GM12878 (cell line): ENCODE results near the gene PCDHGC5. TPM values are rescaled to one million over a fixed set of nuclear protein-coding genes. Genes with fewer than 3 reads are reported as not detected.
A peak's percentile ranks its signal among the peaks of the same experiment; 100 is the strongest.

ENCODE experiments used
- ATAC-seq: fragments of 200-7000 bp; cut with Tn5 transposase; 3 replicates; pipeline ENCODE4 v1.9.1; 2020; ENCODE audit warnings: mild to moderate bottlenecking, moderate library complexity
- BruUV-seq: library from RNA; stranded (reverse); fragments of 400-500 nt; replicated peaks from 2 replicates; lab custom pipeline; 2021; lab: Mats Ljungman, UMichigan
- CTCF ChIA-PET: fragments of 300-600 bp; sonication (Branson Sonifier 250); formaldehyde crosslinking; extraction: SDS; loops from one replicate; lab custom pipeline; 2021; ENCODE audit warnings: inconsistent platforms; lab: Yijun Ruan, JAX
- POLR2A ChIA-PET: fragments of 350-600 bp; formaldehyde crosslinking; extraction: SDS; loops from one replicate; lab custom pipeline; 2021; ENCODE audit warnings: inconsistent platforms; lab: Charles Lee
- RAD21 ChIA-PET: fragments of 300-600 bp; sonication (Branson Sonifier 250); formaldehyde crosslinking; loops from one replicate; lab custom pipeline; 2023; ENCODE audit warnings: antibody characterized with exemption; ENCODE audit not compliant: unreplicated experiment; lab: Charles Lee
- SMC1A ChIA-PET: fragments of 300-600 bp; sonication (Branson Sonifier 250); formaldehyde crosslinking; loops from one replicate; lab custom pipeline; 2023; ENCODE audit not compliant: unreplicated experiment, uncharacterized antibody; lab: Charles Lee
- DNase-seq: peaks from one replicate; pipeline ENCODE4 v3.0.0-alpha.2; 2011; ENCODE audit warnings: low read depth, low spot score
- FAIRE-seq: peaks from 3 replicates; lab custom pipeline; 2011; peaks lifted over from hg19 to GRCh38; lab: Jason Lieb, UNC
- H2AFZ ChIP-seq: 2 replicates; pipeline ENCODE4 v1.6.0; 2011; ENCODE audit warnings: low read depth, low read length, control low read depth; ENCODE audit not compliant: control insufficient read depth
- H3K27ac ChIP-seq: 2 replicates; pipeline ENCODE4 v1.5.1; 2011; ENCODE audit warnings: control low read depth; ENCODE audit not compliant: control insufficient read depth, insufficient read depth
- H3K27me3 ChIP-seq, 2 experiments: replicated peaks in 1 of 2; 2 replicates each; pipeline versions ENCODE4 v1.6.0 to v1.6.1; 2011; ENCODE audit warnings: low read length in 1 of 2; ENCODE audit not compliant: control insufficient read depth in 2 of 2, insufficient read depth in 2 of 2
- H3K36me3 ChIP-seq, 2 experiments: 2 replicates each; pipeline ENCODE4 v1.5.1; 2011; ENCODE audit warnings: low read length in 1 of 2; ENCODE audit not compliant: control insufficient read depth in 2 of 2, insufficient read depth in 2 of 2
- H3K4me1 ChIP-seq: 2 replicates; pipeline ENCODE4 v1.6.1; 2011; ENCODE audit warnings: mild to moderate bottlenecking, low read length, moderate library complexity, mixed read lengths; ENCODE audit not compliant: control insufficient read depth, insufficient read depth
- H3K4me2 ChIP-seq: 2 replicates; pipeline ENCODE4 v1.6.0; 2011; ENCODE audit warnings: control low read depth; ENCODE audit not compliant: control insufficient read depth, insufficient read depth
- H3K4me3 ChIP-seq: fragments of 200-600 bp; sonication (generic); 2 replicates; pipeline ENCODE4 v1.5.1; 2016
- H3K79me2 ChIP-seq: 2 replicates; pipeline ENCODE4 v1.6.0; 2011; ENCODE audit warnings: low read length; ENCODE audit not compliant: control insufficient read depth, insufficient read depth
- H3K9ac ChIP-seq: 2 replicates; pipeline ENCODE4 v1.8.0; 2011; ENCODE audit warnings: low read length, control low read depth, mixed read lengths; ENCODE audit not compliant: control insufficient read depth, insufficient read depth
- H3K9me3 ChIP-seq: replicated peaks from 3 replicates; pipeline ENCODE4 v1.5.1; 2011; ENCODE audit warnings: mild to moderate bottlenecking, low read length; ENCODE audit not compliant: control insufficient read depth, insufficient read depth
- H4K20me1 ChIP-seq: 2 replicates; pipeline ENCODE4 v1.6.0; 2011; ENCODE audit not compliant: control insufficient read depth, insufficient read depth
- CEBPZ ChIP-seq: fragments of 150-350 bp; IDR thresholded peaks from 2 replicates; pipeline ENCODE4 v1.6.1; 2016; ENCODE audit warnings: low read depth, low read length
- HSF1 ChIP-seq: fragments of 150-350 bp; IDR thresholded peaks from 2 replicates; pipeline ENCODE4 v1.6.1; 2014; ENCODE audit warnings: mild to moderate bottlenecking, low read depth, low read length
- MYC ChIP-seq: IDR thresholded peaks from 2 replicates; pipeline ENCODE4 v1.6.1; 2011; ENCODE audit warnings: mild to moderate bottlenecking, low read length, moderate library complexity, inconsistent platforms; ENCODE audit not compliant: insufficient read depth, insufficient replicate concordance, insufficient read length, severe bottlenecking
- POLR2A ChIP-seq: IDR thresholded peaks from 2 replicates; pipeline ENCODE4 v1.6.1; 2011; ENCODE audit warnings: low read depth, mild to moderate bottlenecking, low read length
- WGBS: methylation state at CpG from one replicate; pipeline ENCODE4 v1.1.6; 2016; ENCODE audit warnings: low lambda C conversion rate; ENCODE audit not compliant: insufficient replicate concordance, insufficient coverage; ENCODE audit errors: missing lambda C conversion rate; 5-methylcytosine and 5-hydroxymethylcytosine counted together
- in situ Hi-C: fragments of 300-500 bp; cut with MboI; formaldehyde crosslinking; loops from 9 replicates; pipeline ENCODE4 v1.14.3; 2018; ENCODE audit warnings: mixed read lengths
- intact Hi-C: fragments of 100-400 bp; cut with micrococcal nuclease; formaldehyde crosslinking; loops from one replicate; pipeline ENCODE4 v1.14.2; 2022; ENCODE audit not compliant: unreplicated experiment
- polyA plus RNA-seq, 11 experiments: library from polyadenylated mRNA; depleted of rRNA in 4 of 11; unstranded in 6 of 11; stranded (reverse) in 5 of 11; fragments of >200 nt; fragmentation: Nextera tagmentation in 4 of 11; fragmentation: Illumina TruSeq in 1 of 11; extraction: Ambion mirVana in 4 of 11; extraction: Trizol in 1 of 11; gene quantifications; 1 replicate in 1 of 11; 2 replicates in 10 of 11; pipeline versions ENCODE4 v1.2.1 to v1.2.3, GENCODE V29; 2011 to 2016; ENCODE audit warnings: inconsistent platforms in 2 of 11, missing spikeins in 2 of 11, low read depth in 1 of 11
- total RNA-seq, 4 experiments: library from RNA; depleted of rRNA in 3 of 4; stranded (reverse); fragments of >200 nt in 3 of 4; fragmentation: Illumina TruSeq in 1 of 4; extraction: Trizol in 1 of 4; gene quantifications; 2 replicates each; pipeline versions ENCODE4 v1.2.1 to v1.2.3, GENCODE V29; 2013 to 2021

PCDHGC5 gene
- total and polyA plus RNA-seq, 10 of the 15 experiments (the other 5 are each of a cell fraction or from before 2014, with no cell fraction given), result 0.05 to 0.87 (median 0.18) TPM; not detected in 2

GRCh38 chr5:141485321-141486055, 3.4 kb upstream of the PCDHGC5 start:
- CTCF ChIA-PET, result interaction anchor here (1.6 to 8.1 kb wide), 5 partner anchors 10 to 79 kb away, joined by 4 to 90 read pairs (median 8); partner anchors contain the start of gene PCDHGC3
- no peak for FAIRE-seq
- 88% methylated on average over 38 of the region's 38 CpGs for WGBS
- H3K9ac ChIP-seq, result no peak overlapping the region
- RAD21 ChIA-PET, result interaction anchor here (1.0 to 1.2 kb wide), 2 partner anchors 10 to 16 kb away, joined by 3 to 4 read pairs; partner anchors contain the start of gene PCDHGC3
- no peak; the same call in 2 of the 3 replicates for ATAC-seq
- no peak for DNase-seq
- no peaks in the 10 kb centered on the region for H4K20me1 ChIP-seq
- SMC1A ChIA-PET, result interaction anchor here (1.2 to 2.3 kb wide), 2 partner anchors 10 to 72 kb away, joined by 5 to 6 read pairs; partner anchors contain the start of gene PCDHGC3
- POLR2A ChIA-PET, result no interaction called here
- H3K36me3 ChIP-seq, result no peaks in the 10 kb centered on the region; a peak in 1 of 4 replicates
- H3K4me2 ChIP-seq, result peak overlapping the region; percentile 28
- intact Hi-C loops, result no loop called here
- no peaks in the 10 kb centered on the region for H3K79me2 ChIP-seq
- no peak overlapping the region for H3K27ac ChIP-seq
- peak overlapping the region; percentile 36; the same call in 1 of the 2 replicates for H3K4me3 ChIP-seq
- BruUV-seq, result no TSS peak
- no peak for TF ChIP-seq MYC
- TF ChIP-seq HSF1, result no peak
- TF ChIP-seq POLR2A, result no peak
- no peak for TF ChIP-seq CEBPZ
- TF ChIP-seq, all 136 proteins: peak for 0
- Histone ChIP-seq H3K4me1 (peaks cover 4% of the 10 kb centered on the region), H3K9me3 (no peaks in the 10 kb centered on the region; the same call in 2 of the 3 replicates), H3K27me3 (peaks cover 0 to 3% of the 10 kb centered on the region in 2 experiments; a peak in 2 of 4 replicates), H2AFZ (no peak overlapping the region)
- in situ Hi-C loops, result no loop called here
